Iris pigment epithelial cell (primary cell): ENCODE data around the gene INPP5K.

Source experiments
- DNase-seq: peaks from one replicate; pipeline ENCODE4 v3.0.0-alpha.2; 2011; ENCODE audit warnings: low read depth

The INPP5K gene

DNA sequence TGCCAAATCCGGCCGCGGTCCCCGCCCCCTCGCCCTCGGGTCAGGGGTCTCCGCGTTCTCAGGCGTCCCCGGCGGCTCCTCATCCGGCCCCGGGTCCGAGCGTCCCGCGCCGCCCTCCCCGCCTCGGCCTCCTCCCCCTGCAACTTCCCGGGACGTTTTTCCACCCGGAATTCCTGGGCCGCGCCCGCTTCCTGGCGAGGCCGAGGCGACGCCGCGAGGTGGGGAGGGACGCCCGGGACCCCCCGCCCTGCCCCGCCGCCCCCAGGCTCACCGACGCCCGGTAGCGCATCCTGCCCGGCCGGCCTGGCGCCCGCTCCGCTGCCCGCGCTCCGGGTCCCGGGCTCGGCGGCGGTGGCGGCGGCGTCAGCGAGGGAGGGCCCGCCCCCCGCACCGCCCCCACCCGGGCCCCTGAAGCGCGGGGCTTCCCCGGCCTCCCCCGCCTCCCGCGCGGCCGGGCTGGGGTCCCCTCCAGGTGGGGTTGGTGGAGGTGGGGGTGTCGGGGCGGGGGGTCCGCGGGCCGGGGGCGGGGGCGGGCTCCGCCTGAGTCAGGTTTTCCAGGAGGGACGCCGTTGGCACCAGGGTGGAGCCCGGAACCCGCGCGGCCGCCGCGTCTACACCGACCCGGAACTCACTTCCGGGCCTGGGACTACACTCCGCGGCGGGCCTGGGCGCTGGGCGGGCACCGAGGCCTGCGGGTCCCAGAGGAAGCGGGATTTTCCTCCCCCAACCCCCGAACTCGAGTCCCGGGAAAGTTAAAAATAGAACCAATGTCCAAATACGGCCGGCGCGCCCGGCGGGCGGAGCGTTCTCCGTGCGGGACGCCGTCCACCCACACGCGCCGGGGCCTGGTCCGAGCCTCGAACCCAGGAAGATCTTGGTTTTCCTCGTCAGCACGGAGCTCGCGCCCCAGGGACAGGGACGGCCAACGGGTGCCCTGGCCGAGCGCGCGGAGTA, 30.7 kb downstream of the INPP5K start:
- DNase-seq = peak; percentile 54

DNA sequence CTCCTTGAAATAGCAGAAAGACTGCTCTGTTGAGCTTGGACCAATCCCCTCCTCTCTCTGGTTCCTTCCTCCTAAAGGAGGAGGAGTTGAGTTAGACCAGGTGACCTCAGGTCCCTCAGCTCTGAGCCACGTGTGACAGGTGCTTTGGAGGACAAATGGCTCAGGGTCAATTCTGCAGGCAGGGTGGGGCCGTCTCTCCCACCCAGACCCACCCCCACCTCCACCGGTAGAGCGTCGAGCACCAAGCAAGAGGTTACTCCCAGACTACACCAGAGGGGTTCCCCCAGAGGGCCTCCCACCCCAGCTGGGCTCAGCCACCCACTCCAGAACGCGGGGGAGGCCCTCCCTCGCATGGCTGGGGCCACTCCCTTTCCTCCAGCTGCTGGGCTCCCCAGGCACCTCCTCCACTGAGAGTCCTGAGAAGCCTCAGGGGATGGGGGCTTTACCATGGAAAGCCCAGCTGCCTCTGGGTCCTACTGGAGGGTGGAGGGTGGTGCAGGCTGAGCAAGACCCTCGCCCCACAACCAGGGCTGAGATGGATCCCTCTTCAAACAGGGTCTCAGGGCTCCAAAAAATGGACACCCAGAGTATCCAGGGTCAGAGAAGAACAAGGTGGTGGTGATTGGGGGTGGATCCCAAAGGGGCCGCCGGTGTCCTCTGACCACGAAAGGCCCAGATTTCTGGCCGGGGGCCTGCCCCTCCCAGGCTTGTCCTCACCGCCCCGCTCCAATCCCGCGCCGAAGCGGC, 31.6 kb downstream of the INPP5K start:
- DNase-seq = peak; percentile 54

DNA sequence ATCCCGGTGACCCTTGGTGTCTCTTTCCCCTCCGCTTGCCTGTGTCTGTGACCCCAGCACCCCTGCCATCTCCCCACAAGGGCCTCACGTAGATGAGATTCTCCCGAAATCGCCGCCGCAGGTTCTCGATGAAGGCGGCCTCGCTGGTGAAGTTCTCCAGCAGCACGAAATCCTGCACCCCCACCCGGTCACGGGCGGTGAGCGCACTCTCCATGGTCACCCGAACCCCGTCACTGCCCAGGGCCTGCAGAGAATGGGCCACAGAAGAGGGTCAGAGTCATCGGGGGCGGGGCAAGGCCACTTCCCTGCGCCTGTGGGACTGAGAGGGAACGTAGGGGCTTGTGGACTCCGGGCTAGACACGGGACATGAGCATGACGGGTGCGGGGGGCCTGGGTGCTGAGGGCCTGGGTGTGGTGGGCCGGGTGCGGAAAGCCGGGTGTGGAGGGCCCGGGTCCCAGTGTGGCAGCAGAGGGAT, 32.3 kb downstream of the INPP5K start:
- no peak for DNase-seq

DNA sequence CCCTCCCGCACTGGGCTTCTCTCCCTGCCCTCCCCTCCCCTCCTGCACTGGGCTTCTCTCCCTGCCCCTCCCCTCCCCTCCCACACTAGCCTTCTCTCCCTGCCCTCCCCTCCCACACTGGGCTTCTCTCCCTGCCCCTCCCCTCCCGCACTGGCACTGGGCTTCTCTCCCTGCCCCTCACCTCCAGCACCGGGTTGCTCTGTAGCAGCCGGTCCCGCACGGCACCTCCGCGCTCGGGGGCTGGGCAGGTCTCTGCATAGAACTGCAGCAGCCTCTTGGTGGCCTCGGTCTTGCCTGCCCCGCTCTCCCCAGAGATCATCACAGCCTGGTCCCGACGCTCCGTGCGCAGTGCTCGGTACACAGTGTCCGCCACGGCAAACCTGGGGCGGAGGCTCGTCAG, 33.7 kb downstream of the INPP5K start:
- no peak for DNase-seq

DNA sequence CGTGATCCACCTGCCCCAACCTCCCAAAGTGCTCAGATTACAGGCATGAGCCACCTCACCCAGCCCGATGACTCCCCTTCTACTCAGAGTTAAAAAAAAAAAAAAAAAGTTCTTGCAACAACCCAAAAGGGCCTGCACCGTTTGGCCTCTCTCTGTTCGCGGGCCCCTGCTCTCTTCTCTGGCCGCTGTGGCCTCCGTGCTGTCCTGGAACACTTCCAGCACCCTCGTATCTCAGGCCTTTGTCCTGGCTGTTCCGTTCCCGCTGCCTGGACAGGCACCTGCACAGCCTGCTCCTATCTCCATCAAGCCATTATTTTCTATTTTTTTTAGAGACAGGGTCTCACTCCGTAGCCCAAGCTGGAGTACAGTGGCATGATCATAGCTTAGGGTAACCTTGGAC, 34.7 kb downstream of the INPP5K start:
- no peak for DNase-seq

DNA sequence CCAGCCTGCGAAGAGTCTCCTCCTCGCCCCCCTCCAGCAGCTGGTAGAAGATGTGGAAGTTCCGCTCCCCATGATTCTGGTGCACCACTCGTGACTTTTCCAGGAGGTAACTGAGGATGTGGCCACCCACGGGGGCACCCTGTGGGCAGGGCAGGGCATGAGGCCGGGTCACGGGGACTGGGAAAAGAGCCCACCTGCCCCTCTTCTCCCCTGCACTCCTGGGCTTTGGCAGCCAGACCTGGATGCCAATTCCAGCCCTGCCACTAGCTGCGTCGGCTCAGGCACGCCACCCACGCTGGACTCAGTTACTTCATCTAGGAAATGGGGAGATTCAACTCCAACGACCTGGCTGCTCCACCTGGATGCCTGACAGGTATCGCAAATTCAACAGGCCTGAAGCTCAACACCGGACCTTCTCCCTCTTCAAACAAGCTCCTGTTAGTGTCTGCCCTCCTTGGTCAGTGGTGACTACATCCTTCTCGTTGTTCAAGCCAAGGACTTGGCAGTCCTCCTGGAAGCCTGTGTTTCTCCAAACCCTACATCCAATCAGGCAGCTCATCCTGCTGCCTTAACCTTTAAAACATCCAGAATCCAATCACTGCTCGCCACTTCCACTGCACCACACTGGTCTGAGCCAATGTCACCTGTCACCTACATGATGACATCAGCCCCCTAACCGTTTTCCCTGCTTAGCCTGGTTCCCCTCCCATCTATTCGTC, 35.5 kb downstream of the INPP5K start:
- DNase-seq = peak; percentile 61

DNA sequence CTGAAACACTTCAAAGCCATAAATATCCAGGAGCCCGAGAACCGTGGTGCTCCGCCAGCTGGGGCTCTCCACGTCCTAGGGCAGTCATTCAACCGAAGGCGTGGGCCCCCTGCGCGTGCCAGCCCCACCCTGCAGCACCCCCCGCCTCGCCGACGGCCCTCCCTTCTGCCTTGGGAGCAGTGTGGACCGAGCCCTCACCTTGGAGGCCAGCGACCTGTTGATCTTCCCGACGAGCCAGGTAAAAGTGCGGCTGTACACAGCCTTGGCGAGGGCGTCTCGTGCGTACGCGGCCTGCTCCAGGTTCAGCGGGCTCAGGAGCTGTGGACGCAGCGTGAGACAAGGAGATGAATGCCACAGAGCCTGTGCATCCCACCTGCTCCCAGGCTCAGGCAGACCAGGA, 38.0 kb downstream of the INPP5K start:
- DNase-seq = no peak

DNA sequence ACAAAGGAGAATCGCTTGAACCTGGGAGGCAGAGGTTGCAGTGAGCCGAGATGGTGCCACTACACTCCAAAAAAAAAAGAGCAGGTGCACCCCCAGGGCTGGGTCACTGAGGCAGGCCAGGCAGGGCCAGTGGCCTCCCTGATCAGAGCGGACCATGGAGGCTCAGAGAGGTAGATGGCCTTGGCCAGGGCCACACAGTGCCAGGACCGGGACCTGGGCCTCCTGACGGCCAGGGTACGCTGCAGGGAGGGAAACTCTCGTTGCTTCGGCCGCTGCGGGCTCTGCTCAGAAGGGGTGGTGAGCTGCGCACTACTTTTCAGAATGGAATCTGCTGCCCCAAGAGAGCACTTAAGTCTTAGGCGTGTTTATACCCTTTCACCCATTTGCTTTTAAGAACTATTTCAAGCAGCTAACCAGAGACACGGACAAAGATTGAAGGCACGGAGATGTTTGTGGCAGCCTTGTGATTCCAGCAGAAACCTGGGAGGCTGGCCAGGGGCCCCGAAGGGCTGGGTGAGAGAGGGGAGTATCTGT, 41.0 kb downstream of the INPP5K start:
- DNase-seq = no peak

DNA sequence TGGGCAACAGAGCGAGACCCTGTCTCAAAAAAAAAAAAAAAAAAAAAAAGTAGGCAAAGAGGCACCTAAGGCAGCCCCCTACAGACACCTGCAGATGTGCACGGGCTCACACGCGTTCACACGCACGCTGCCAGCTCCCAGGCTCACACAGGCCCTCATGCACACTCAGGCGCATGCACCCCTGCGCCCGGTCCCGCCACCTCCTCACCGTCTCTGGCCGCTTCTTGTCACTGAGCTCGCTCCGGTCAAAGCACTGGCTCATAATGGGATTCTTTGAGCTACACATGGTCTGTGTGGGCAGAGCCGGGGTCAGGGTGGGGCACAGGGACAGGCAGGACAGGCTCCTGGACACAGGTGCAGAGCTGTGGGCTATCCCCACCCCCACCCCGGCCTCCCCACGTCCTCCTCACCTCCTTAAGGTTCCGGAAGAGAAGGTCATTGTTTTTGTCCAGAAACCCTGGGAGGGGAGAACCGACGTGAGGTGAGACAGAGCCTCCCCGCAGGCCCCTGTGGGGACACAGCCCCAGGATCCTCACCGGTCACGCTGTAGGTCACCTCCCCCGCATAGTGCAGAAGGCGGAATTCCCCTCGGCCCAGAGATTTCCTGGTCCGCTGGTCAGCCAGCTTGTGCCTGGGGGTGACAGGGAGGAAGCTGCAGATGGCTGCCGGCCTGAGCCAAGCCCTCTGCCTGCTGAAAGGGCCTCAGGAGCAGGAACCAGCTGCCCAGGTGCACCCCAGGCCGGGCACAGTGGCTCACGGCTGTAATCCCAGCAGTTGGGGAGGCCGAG, 41.8 kb downstream of the INPP5K start:
- DNase-seq = no peak

DNA sequence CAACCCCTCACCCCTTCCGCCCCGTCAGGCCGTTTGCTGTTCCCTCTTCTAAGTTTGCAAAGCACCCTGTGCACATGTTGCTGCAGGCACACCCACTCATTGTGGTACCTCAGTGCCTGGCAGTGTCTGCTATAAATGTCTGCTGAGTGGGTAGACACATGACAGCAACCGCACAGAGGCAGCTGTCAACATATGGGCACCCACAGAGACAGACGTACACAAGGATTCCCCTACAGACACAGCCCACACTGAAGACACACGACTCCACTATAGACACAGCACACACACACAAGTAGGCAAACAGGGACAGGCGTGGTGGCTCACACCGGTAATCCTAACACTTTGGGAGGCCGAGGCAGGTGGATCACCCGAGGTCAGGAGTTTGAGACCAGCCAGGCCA, 42.6 kb downstream of the INPP5K start:
- DNase-seq = no peak

DNA sequence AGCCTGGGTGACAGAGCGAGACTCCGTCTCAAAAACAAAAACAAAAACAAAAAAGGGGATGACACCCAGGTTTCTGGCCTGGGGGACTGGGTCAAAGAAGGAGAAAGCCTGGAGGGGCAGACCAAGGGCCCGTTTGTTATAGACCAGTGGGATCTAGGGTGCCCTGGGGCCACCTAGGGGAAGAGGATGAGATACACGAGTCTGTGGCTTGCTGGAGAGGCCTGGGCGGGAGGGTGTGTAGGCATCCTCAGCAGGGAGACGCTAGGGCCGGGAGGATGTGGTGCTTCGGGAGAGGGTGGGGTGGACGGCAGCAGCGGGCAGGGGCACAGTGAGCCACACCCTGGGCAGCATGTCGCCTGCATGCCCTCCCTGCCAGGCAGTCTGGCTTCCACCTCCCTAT, 43.2 kb downstream of the INPP5K start:
- DNase-seq = no peak

DNA sequence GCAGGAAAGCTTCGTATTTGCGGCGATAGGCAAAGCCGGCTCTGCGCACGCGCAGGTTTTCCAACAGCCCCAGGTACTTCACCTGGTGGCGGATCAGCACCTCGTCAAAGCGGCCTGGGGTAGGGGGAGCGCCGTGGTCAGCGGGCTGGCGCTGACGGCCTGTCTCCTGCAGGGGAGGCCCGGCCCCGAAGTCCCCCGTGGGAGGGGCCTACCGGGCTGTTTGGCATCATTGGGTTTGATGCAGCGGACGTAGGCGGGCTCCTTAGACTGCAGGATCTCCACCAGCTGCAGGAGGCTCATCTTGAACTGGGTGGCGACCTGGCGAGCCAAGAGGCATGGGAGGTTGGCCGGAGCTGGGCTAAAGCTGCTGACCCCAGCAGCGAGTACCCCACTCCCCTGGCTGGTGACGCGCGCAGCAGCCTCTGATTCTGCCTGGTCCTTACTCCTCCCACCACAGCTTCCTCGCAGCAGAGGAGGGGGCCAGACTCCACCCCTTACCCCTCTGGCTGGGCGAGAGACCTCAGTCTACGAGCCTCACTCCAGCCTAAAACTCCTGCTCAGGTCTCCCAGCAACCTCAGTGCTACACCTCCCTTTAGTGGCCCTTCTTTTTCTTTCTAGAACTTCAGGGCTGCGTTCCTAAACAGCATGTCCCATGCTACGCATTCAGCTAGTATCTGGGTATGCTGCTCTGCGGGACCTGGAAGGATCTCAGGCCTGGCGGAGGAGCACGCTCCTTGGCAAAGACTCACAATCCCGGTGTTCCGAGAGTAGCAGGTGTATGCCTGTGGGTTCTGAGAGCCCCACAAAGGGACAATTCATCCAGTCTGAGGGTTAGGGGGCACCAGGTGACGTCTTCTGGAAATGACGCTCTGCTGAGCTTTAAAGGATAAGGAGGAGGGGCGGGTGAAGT, 44.2 kb downstream of the INPP5K start:
- no peak for DNase-seq

DNA sequence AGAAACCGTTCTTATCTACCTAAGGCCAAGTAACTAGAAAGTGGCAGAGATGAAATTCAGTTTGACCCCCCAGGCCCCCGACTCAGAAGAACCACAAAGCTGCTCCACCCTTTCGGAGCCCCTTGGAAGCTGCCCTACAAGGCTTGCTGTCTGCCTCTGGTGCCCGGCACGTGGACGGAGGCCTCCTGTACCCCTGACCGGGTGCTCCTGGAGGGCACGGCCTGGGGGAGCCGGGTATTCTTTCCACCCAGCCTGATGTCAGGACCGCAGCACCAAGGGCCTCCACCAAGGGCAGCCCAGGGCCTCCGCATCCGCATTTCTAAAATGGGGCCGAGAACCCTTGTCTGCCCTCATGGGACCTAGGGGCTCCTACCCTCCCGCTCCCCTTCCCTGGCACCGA, 44.9 kb downstream of the INPP5K start:
- DNase-seq = no peak

DNA sequence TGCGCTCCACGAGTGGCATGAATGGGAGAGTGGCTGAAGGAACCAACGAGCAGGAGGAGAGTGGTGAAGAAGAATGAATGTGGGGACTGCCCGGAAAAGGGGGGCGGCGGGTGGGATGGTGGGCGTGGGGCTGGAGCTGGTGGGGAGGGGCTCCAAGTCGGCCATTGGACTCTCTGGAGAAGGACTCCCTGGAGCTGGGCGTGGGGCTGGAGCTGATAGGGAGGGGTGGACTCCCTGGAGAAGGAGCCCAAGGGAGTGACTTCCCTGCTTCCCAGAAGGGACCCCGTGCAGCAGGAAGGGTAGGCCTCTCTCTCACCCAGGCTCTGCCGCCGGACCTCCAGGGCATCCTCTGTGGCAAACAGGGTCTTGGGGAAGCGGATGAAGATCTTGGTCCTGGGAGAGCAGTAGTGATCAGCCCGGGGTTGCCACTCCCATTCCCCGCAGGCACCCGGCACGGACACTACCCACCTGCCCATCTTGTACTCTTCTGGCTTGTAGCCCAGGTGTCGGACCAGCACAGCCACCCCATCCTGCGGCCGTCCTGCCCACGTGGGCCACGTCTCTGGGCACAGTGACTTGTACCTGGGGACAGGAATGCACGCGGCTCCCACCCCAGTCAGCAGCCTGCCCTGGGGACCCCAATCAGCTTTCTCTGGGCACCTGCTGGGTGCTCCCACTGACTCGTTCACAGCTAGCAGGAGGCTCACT, 45.5 kb downstream of the INPP5K start:
- DNase-seq = no peak

DNA sequence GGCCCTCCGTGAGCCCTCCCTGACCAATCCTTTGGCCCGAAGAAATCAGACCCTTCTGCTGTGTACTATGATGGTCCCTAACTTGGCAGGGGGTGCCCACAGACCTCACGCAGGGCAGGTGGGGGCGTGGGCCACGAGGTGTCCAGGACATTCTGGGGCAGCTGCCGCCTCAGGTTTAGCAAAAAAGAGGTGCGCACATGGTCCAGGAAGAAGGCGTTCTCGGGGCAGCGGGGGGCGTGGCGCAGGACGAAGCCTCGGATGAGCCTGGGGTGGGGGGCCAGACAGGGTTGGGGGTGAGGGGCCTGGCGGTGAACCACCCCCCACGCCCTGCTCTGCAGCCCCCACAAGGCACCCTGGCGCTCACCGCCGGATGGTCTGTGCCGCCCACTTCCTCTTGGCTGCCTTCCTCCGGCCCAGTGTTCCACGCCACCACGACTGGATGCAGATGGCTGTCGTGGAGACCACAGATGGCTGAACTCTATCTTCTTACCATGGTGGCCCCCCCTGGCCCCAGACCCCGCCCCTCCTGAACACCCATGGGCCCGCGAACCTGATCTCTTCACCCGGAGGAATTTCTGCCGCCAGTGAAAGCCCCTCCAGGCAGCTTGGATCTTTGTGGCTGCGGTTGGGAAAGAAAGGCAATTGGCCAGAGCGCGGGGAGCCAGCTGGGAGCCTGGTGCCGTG, 46.2 kb downstream of the INPP5K start:
- no peak for DNase-seq

DNA sequence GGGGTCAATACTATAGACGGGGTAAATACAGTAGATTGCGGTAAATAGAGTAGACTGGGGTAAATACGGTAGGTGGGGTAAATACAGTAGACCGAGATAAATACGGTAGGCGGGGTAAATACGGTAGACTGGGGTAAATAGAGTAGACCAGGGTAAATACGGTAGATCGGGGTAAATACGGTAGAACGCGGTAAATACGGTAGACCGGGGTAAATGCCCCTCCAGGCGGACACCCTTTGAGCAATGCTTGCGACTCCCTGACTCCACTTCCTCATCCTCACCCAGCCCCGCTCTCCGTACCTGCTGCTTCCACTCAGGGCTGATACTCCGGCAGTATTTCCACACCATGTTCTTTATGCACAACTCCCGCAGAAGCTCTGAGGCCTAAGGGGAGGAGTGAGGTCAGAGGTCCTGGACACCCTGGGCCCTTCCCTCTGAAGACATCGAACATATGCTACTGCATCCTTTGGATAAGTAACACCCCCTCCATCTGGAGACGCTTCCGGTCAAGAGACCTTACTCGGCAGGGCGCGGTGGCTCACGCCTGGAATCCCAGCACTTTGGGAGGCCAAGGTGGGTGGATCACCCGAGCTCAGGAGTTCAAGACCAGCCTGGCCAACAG, 47.1 kb downstream of the INPP5K start:
- DNase-seq = no peak

DNA sequence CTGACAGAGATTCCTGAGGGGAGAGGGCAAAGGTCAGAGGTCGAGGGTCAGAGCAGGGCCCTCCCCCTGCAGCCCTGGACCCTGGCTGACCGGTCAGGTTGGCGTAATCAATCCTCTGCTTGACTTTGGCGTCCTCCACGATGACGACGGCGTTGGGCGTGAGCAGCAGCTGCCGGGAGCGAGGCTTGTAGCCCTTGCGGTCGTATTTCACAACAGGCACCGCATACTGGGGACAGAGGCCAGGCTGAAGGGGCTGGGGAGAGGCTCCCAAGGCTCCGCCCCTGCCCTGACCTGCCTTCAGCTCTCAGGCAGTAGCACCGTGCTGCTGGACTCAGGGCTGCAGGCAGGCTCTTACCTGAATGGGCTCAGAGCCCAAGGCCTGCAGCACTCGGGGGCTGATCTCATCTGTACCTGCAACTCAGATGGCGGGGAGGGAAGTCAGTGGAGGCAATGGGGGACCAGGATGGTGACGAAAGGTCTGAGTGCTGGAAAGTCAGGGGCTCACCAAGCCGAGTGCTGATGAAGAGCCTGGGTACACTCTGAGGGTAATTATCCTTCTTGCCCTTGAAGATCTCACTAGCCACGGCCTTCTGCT, 48.4 kb downstream of the INPP5K start:
- peak; percentile 79 for DNase-seq

DNA sequence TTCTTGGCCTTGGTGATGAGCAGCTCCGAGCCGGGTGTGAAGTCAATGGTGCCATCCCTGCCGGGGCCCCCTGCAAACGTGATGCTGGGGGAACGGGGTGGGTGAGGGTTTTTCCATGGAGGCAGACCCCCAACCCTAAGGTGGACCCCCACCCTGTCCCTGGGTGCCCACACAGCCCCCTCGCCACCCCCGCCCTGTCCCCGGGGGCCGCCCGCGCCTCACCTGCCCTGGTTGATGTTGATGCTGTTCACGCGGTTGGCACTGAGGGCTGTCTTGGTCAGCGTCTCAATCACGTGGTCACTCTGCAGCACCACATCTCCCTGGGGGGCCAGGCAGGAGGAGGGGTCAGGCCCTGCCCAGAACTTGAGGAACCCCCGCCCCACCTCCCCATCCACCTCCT, 49.2 kb downstream of the INPP5K start:
- DNase-seq = no peak
